Hematopoietic multipotent progenitor cell (in vitro differentiated cells): ENCODE results near the gene ZFP36L1. TPM values are rescaled to one million over a fixed set of nuclear protein-coding genes. Genes with fewer than 3 reads are reported as not detected.
A peak's percentile ranks its signal among the peaks of the same experiment; 100 is the strongest.

Experiments used
- DNase-seq, 3 donors: peaks; one replicate each; pipeline ENCODE4 v3.0.0-alpha.2; 2011 to 2015; ENCODE audit warnings: low read depth in 2 of 3, low spot score in 2 of 3
- total RNA-seq: library from RNA; depleted of rRNA; stranded (reverse); fragments of >200 nt; gene quantifications from one replicate; pipeline ENCODE4 v1.2.3, GENCODE V29; 2012

Gene ZFP36L1
- total RNA-seq, 1 donor, result 39.3 TPM

DNA sequence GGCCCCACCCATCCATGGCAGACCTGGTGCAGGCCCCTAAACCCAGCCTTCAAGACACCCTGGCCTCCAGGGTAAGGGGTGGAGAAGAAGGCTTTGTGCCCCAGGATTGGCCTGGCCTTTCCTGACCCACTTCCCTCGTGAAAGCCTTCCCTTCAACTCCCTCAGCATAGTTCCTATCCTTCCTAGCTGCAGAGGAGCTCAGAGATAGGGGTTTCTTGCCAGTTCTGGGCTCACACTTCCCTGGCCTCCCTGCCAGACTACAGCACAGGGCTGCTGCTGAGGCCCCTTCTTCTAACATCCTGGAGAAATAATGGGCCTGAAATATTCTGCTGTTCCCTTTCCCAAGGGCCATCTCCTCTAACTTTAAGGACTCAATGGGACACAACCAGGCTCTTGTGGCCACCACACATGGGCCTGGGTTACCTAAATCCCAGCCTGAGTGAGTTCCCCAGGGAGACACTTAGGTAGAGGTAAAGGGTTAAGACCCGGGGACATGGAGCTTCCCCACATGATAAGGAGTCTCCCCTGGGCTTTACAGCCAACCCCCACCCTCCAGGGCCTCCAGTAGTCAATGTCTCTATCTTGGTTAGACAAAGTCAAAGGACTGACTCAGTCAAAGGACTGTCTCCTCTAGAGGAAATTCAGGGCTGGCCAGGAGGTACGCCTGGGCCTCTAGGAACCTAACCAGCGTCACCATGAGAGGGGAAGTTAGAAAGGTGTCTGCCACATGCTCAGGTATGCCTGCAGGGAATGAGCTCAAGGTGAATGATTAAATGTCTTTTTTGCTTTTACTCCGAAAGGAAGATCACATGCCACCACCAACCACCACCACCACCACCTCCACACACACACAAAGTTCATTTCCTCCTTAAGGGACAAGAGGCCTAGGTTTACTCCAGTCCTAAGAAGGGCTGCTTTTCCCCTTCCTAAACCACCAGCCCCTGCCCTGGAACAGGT is 7.1 kb downstream of the ZFP36L1 start:
- no peak for DNase-seq

DNA sequence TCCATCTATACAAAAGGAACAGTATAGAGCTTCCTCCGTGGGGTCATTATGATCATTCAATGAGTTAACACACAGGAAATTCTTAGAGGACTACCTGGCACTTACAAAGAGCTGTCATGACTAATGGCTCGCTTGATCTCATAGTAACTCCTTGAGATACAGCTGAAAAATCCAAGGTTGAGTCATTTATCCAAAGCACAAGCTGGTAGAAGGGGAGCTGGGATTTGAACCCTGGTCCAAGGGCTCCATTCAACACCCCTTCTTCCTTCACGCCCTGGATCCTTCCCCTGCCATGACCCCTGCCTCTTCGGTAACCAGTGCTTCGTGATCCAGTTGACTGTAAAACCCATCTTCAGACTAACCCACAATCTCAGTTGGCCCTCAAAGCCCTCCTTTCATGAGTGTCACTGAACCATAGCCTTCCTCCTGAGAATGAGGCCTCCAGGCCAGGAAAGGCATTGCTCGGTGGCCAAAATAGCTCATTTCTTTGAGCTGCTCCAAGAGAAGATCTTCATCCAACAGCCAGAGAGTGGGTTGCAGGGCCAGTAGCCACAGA is 7.8 kb downstream of the ZFP36L1 start:
- DNase-seq, result no peak

DNA sequence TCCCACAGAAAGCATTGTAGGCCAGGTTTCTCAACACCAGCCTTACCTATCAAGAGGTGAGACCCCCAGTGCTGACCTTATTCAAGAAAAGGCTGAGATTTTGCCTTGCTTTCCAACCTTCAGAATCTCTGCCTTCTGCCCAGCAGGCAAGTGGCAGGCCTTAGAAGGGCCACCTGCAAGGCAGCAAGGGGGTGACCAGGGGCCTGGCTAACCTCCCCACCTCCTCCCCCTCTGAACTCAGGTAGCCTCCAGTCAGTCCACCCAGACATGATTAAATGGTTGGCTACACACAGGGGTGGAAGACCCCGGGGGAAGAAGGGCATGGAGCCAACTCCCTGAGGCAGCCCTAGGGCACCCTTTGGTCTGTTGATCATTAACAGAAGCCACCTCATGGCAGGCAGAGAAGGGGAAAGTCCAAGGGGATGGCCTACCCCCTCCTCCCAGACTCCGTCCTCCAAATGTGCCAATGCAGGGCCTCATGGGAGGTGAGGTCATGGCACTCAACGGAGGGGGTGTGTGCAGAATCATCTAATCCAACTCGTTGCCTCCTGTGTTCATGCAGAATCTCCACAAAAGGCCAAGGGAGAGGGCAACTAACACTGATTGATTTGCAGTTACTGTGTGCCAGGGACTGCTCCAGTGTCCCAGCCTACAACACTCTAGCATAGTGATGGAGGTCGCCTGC is 8.5 kb downstream of the ZFP36L1 start:
- DNase-seq, result no peak

DNA sequence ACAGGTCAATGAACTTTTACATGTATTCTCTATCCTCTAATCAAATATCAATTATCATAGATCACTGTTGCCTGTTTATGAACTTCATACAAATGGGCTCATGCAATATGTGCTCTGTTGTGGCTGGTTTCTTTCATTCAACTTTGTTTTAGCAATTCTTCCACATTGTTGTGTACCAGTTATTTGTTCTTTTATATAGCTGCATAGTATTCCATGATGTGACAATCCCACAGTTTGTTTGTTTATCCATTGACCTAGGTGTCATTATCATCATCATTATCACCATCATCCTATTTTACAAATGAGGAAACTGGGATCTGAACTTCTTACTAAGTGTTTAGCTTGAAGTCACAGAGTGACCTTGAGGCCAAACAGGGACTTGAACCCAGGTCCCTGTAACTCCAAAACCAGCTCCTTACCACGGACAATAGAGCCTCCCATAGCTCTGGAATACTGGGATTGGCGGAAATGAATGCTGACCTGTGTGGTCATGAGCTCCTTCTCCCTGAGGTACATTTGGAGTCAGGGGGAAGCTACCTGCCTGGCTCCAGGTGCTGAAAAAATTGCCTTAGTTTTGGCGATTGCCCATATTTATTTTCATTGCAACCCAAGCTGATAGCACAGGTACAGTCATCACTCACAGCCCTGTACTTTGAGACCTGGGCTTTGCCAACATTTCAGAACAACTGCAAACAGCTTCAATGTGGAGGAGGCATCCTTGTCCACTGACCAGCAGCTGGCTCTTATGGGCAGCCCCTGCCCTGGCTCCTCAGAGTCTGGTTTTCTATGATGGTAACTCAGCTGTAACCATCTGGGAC is 9.2 kb downstream of the ZFP36L1 start:
- no peak for DNase-seq

DNA sequence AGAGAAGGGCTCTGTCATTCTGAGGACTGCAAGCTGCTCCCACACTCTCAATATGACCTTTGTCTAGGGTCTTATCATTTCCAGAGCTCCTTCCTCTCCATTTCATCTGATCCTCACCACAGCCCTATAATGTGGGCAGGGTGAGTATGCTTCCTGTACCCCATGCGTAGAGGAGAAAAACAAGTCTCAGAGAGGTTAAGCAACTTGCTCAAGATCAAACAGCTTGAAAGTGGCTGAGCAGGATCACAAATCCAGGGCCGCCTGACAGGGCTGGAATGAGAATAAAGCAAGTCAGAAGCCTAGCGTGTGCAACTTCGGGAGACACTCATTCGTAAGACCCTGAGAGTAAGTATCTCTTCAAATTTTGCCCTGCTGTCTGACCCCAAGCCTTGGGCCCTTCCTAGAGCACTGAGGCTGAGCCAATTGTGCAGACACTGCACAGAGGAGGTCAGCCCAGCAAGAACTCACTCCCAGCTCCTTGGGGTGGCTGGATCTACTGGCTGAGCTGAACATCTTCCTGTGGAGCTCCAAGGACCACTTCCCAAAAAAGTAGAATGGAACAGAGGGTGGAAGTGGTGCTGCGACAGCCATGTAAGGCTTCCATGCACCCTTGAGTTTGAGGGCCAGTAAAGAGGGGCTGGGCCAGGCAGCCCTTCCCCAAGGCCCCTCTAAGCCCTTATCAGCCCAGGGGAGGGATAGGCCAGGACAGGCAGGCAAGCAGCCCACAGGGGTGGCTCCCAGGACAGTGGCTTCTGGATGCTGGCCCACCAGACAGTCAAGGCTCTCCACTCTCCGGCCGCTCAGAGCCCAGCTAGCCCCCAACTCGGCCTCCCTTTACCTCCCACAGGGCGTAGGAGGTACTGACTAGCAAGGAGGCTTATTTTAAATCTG is 10.5 kb downstream of the ZFP36L1 start:
- DNase-seq, result no peak

DNA sequence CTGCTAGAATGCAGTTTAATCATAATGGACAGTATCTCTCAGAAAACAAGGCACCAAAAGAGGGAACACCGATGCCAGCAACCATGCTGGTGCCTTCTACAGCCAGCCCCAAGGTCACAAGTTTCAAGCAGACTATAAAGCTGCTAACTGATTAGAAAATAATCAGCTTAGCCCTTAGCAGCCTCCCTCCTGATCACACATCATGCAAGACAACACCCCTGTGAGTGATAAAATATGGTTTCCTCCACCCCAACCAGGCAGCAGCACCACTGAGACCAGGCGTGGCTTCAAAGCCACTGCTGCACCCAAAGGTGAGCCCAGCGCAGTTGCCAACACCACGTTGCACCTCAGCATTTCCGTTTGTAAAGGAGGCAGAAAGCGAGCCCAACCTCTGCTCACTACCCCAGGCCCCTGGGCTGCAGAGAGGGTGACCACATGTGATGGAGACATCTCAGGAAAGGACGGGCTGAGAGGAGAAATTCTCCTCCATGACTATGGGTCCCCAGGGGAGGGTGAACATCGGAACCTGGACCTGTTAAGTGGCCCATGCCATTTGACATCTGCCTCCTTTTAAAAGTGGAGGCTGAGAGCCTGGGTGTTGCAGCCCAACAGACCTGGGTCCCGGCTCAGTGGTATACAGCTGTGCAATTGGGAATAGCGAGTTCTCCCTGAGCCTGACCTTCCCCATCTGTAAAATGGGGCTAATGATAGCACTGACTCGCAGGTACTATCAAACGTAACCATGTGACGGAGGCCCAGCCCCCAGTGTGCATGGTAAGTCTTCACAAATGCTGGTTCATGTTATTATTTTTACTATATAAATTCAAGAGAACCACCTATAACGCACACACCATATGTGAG is 11.5 kb downstream of the ZFP36L1 start:
- no peak for DNase-seq

DNA sequence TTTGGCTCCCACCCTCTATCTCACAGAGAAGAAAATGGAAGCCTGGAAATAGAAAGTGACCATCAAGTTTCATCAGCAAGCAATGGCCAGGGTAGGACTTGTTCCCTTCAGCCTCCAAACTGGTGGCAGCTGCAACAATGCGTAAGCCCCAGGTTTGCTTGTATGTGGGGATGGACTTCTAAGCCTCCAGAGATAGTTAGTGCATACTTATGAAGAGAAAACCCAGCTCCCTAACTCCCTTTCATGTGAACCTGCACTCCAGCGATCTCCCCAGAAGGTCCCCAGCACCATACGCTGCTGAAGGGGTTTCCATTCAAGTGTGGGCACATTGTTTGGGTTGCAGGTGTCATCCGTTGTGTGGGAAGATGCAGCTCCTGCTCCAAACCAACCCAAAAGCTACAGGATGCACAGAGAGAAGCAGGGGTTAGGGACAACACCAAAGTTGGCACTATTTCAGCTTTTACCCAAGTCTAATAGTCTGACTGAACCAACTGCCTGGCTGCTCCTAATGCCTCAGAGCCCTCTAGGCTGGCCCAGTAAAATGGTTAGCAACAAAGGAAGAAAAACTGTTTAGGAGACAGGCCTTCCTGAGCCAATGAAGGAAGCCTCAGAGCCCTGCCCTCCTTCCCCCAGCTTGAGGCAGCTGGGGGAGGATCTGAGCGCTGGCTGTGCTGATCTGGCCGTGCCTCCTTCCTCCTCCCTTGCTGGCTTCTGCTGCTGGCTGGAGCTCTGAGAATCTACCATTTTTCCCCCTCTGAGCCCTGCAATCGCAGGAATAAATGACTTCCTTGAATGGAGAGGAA is 12.3 kb downstream of the ZFP36L1 start:
- DNase-seq, result peak in 1 of 3 donors; percentile 65

DNA sequence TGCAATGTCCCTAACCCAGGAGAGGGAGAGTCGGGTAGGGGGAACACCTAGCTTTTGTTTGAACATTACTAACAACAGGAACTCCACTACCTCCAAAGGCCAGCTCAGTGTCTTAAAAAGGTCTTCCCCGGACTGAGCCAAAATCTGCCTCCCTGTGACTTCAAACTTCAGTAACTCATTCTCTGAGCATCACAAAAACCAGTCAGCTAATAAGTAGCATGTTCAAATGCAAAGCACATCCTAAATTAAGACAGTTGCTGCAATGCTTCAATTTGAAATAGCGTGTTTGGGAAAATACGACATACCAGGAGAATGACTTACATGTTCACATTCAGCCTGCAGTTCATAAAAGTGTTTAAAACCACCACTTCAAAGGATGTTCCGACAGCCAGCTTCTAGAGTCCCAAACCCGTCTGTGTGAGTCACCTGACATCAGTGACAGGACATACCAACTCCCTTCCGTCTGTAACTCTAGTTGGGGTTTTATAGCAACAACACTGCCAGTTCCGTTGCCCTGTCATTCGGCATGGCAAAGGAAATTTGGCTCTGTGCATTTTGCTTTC is 13.0 kb downstream of the ZFP36L1 start:
- DNase-seq, result peak in 1 of 3 donors; percentile 49

DNA sequence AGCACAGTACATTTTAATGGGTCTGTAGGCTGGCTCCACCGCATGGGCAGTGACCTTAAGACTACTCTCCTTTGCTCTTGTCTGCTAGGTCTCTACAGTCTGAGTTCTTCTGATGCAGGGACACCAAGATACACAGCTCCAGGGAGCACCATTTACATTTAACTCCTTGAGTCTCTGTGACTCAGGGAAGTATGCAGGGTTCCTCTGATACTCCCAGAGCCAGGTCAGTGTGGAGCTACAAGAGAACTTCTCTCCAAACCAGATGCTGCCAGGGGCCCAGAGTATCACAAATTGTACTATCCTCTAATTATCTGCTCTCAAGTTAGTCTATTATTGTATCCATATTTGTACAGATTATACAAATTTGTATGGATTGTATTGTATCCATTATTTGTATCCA is 15.2 kb downstream of the ZFP36L1 start:
- no peak for DNase-seq

DNA sequence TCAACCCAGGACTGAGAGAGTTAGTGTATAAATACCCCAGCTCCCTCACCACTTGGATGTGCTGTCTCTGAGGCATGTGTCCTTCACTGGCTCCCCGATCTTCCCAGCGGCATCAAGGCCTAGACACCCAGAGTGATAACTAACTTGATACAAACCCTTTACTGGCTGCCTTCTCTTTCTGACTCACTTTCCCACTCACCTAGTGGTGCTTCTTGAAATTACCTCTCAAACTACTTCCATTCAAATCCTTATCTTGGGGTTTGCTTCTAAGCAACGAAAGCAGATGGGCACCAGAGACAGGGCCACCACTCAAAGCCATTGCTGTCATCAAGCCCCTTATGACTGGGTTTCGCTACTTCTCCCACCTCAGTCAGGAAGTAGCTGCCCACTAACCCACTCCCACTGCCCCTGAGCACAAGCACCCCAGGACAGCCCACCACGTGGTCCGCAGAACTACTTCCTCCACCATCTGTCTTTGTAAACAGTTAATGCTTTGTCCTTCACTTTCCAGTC is 17.2 kb downstream of the ZFP36L1 start:
- no peak for DNase-seq

DNA sequence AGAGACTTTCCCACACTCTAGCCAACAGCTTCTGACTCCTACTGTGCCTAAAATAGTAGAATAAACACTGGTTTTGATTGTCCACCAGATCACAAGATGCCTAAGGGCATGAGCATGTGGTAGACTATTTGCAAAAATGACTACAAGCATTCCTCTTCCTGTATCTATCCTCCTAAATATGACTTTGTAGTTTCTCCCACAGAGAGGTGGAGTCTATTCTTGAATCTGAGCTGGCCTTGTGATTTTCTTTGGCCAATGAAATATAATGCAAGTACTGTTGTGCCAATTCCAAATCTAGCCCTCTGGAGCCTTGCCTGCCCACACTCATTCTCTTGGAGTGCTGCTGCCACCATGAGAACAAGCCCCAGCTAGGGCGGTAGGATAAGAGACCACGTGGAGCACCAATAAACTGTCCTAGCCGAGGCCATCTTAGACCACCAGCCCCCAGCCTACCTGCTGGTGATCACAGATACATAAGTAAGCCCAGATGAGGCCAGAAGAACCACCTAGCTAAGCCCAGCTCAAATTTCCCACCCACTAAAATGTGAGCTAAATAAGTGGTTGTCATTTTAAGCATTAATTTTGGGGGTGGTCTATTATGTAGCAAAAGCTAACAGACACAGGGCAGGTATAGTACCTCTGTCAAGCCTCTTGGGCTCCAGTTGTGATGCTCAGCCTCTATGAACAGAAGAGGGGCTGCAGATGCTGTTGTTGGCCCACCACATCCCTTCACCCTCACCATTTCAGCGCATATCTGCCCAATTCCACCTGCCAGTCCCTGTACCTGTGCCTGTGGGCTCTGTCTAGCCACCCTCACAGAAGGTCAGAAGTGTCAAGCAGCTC is 17.9 kb downstream of the ZFP36L1 start:
- no peak for DNase-seq

DNA sequence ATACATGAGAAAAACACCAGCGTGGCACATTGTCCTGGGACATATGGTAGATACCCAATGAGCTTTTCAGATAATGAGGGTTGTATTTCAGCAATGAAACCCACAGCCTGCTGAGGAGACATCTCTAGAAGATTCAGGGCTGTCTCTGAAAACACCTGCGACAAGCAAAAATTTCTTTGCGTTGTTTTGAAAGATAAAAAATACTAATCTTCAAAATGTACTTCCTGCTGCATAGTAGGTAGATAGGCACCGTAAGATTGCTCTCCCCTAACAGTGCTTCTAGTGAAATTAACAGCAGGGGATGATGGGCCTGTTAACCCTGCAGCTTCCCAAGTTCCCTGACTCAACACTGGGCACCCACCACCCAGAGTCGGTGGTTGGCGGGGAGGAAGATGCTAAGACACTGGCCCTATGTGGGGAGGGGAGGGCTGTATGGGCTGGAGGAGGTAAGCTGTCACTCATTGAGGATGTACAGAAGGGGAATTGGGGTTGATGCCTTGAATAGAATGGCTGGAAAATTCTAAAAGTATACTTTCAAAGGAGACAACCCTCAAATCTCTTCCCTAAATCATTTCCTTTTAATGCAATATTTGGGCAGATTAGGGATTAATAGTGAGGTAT is 20.0 kb downstream of the ZFP36L1 start:
- DNase-seq, result no peak

DNA sequence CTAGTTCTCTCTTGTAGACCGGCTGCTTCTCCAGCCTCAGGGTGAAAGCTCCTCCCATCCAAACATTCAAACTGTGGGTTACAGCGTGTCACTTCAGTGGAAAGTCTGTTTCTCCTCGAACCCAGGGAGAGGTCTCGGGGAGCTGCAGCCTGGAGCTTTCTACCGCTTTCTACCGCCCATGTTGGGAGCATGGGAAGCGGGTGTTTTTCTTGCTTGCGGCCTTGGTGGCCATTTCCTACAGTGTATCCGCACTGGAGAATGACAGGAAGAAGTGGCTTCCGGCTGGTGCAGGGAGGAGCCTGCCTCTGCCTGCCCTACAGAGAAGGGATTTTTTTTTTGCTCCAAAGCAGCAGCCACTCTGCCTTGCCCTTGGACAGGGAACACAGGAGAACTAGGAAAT is 21.2 kb downstream of the ZFP36L1 start:
- DNase-seq, result peak in 1 of 3 donors; percentile 60

DNA sequence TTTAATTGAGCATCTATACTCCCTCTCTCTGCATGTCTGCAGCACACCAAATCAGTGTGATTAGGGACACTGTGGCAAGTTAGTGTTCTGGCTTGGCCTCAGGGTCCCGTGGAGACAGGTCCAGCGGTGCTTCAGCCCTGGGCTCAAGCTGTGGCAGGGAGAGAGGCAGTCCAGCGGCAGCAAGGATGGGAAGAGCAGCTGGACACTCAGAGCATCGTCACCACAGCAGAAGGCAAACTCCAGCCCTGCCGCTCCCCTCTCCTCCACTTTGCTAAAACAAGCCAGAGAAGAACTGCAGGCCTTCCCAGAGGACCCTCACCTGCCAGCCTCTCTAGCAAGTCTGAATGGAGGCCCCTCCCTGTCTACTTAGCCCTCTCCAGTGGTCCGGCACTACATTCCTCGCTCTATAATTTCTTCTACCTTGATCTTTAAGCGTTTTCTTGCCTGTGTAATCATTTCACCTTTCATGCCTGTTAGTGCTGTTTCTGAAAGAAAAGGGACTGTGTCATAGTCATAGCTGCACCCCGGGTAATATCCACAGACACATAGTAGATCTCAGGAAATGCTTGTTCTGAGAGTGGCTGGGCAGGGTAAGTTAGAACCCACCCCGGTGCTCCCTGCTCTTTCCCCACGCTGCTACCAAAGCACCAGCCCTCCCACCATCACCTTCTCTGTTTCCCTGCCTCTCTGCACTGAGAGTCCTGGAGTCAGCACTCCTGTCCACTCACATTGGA is 22.1 kb downstream of the ZFP36L1 start:
- no peak for DNase-seq

DNA sequence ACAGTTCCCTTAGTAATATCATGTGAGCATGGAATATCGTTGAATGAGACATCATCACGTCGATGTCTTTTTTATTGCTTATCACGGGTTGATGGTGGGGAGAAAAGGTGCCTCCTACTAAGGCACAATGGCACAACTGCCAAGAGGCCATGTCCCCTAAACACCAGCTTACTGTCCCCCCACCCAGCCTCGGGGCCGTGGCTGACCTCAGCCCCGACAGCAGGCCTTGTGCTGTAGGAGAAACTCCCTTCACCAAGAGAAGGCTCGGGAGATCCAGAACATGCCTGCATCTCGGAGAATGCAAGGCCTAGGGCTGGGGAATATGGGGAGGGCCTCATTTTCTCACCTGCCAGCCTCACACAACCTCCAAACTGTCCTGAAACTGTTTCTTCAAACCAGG is 22.8 kb downstream of the ZFP36L1 start:
- no peak for DNase-seq
